GM10266 (cell line): Measurements from ENCODE around the gene ARID3B.

Source experiments
- DNase-seq: peaks from one replicate; pipeline ENCODE4 v3.0.0; 2012; ENCODE audit errors: extremely low spot score
- CTCF ChIP-seq: IDR thresholded peaks from 2 replicates; pipeline ENCODE4 v1.5.1; 2012; ENCODE audit warnings: mild to moderate bottlenecking, low read depth; ENCODE audit not compliant: control insufficient read depth, insufficient read depth; ENCODE audit errors: missing control alignments

Gene ARID3B

GRCh38 chr15:74608786-74609185, 67.8 kb downstream of the ARID3B start:
- no peak for DNase-seq
- TF ChIP-seq CTCF: no peak

GRCh38 chr15:74609938-74610301, 68.9 kb downstream of the ARID3B start:
- DNase-seq: no peak

GRCh38 chr15:74610302-74610951, 69.4 kb downstream of the ARID3B start:
- no peak for DNase-seq
- TF ChIP-seq CTCF: no peak

More at GRCh38 chr15:74609938-74610301, 68.9 kb downstream of the ARID3B start:
- TF ChIP-seq CTCF: no peak

GRCh38 chr15:74611341-74611740, 70.3 kb downstream of the ARID3B start:
- no peak for TF ChIP-seq CTCF

GRCh38 chr15:74611834-74612233, 70.8 kb downstream of the ARID3B start:
- no peak for DNase-seq
- TF ChIP-seq CTCF: no peak

More at GRCh38 chr15:74611341-74611740, 70.3 kb downstream of the ARID3B start:
- no peak for DNase-seq

GRCh38 chr15:74612677-74613076, 71.7 kb downstream of the ARID3B start:
- TF ChIP-seq CTCF: no peak

GRCh38 chr15:74613089-74613952, 72.3 kb downstream of the ARID3B start:
- no peak for DNase-seq
- no peak for TF ChIP-seq CTCF

More at GRCh38 chr15:74612677-74613076, 71.7 kb downstream of the ARID3B start:
- DNase-seq: no peak
